Mesenchymal stem cell (in vitro differentiated cells and primary cell): ENCODE data around the gene GTPBP3.

ENCODE experiments used
- DNase-seq: peaks from one replicate; pipeline ENCODE4 v3.0.0-alpha.2; 2013
- H2AFZ ChIP-seq: one replicate; pipeline ENCODE4 v1.6.1; 2013; ENCODE audit warnings: low read depth, mild to moderate bottlenecking, control low read depth, inconsistent platforms, low read length, moderate library complexity
- H2AK5ac ChIP-seq: 2 replicates; pipeline ENCODE4 v1.6.1; 2013; ENCODE audit warnings: low read length, moderate library complexity, mild to moderate bottlenecking, inconsistent platforms; ENCODE audit not compliant: severe bottlenecking
- H2BK120ac ChIP-seq: one replicate; pipeline ENCODE4 v1.6.1; 2013; ENCODE audit warnings: low read depth, mild to moderate bottlenecking, inconsistent platforms, low read length, moderate library complexity
- H2BK12ac ChIP-seq, 2 experiments: one replicate each; pipeline ENCODE4 v1.6.1; 2013; ENCODE audit warnings: inconsistent platforms in 2 of 2, low read length in 2 of 2, mild to moderate bottlenecking in 2 of 2, moderate library complexity in 2 of 2, control low read depth in 1 of 2
- H2BK15ac ChIP-seq: one replicate; pipeline ENCODE4 v1.6.1; 2013; ENCODE audit warnings: mild to moderate bottlenecking, low read depth, inconsistent platforms; ENCODE audit not compliant: poor library complexity, severe bottlenecking
- H2BK5ac ChIP-seq: 2 replicates; pipeline ENCODE4 v1.6.1; 2013; ENCODE audit warnings: low read depth, mild to moderate bottlenecking, low read length, control low read depth, inconsistent platforms; ENCODE audit not compliant: poor library complexity, severe bottlenecking
- H3K14ac ChIP-seq, 2 experiments: one replicate each; pipeline ENCODE4 v1.6.1; 2013; ENCODE audit warnings: inconsistent platforms in 2 of 2, low read length in 2 of 2, control low read depth in 1 of 2, mild to moderate bottlenecking in 1 of 2, moderate library complexity in 1 of 2
- H3K18ac ChIP-seq, 2 experiments: one replicate each; pipeline ENCODE4 v1.6.1; 2013; ENCODE audit warnings: inconsistent platforms in 2 of 2, low read length in 2 of 2, control low read depth in 1 of 2, low read depth in 1 of 2, mild to moderate bottlenecking in 1 of 2
- H3K23ac ChIP-seq, 2 experiments: one replicate each; pipeline ENCODE4 v1.6.1; 2013; ENCODE audit warnings: inconsistent platforms in 2 of 2, low read length in 2 of 2, mild to moderate bottlenecking in 2 of 2, moderate library complexity in 2 of 2, control low read depth in 1 of 2
- H3K27ac ChIP-seq: 2 replicates; pipeline ENCODE4 v1.5.1; 2013; ENCODE audit warnings: mild to moderate bottlenecking, moderate library complexity, low read length, control low read depth, inconsistent platforms; ENCODE audit not compliant: poor library complexity, severe bottlenecking
- H3K27me3 ChIP-seq, 2 experiments: 2 replicates each; pipeline versions ENCODE4 v1.6.1 to v1.7.0; 2013; ENCODE audit warnings: low read length in 2 of 2, mild to moderate bottlenecking in 2 of 2, moderate library complexity in 2 of 2, control low read depth in 1 of 2, inconsistent platforms in 1 of 2; ENCODE audit not compliant: control insufficient read depth in 1 of 2, insufficient read depth in 1 of 2
- H3K36me3 ChIP-seq, 2 experiments: 2 replicates each; pipeline versions ENCODE4 v1.6.1 to v1.7.0; 2013; ENCODE audit warnings: low read length in 2 of 2, control low read depth in 1 of 2, inconsistent platforms in 1 of 2, low read depth in 1 of 2, mild to moderate bottlenecking in 1 of 2; ENCODE audit not compliant: insufficient read depth in 2 of 2, control insufficient read depth in 1 of 2
- H3K4ac ChIP-seq, 2 experiments: one replicate each; pipeline ENCODE4 v1.6.1; 2013; ENCODE audit warnings: inconsistent platforms in 2 of 2, low read length in 2 of 2, mild to moderate bottlenecking in 2 of 2, moderate library complexity in 2 of 2, control low read depth in 1 of 2, low read depth in 1 of 2
- H3K4me1 ChIP-seq: 2 replicates; pipeline ENCODE4 v1.6.1; 2013; ENCODE audit warnings: low read depth, low read length, control low read depth; ENCODE audit not compliant: control insufficient read depth, insufficient read depth
- H3K4me2 ChIP-seq: 2 replicates; pipeline ENCODE4 v1.6.1; 2013; ENCODE audit warnings: low read length, mild to moderate bottlenecking, inconsistent platforms; ENCODE audit not compliant: poor library complexity, severe bottlenecking
- H3K4me3 ChIP-seq, 2 experiments: 2 replicates each; pipeline versions ENCODE4 v1.5.1 to v1.7.0; 2013; ENCODE audit warnings: low read length in 2 of 2, mild to moderate bottlenecking in 2 of 2, control low read depth in 1 of 2, low read depth in 1 of 2; ENCODE audit not compliant: insufficient read depth in 1 of 2
- H3K79me1 ChIP-seq: replicated peaks from 2 replicates; pipeline ENCODE4 v1.6.1; 2013; ENCODE audit warnings: mild to moderate bottlenecking, control low read depth, low read length, inconsistent platforms; ENCODE audit not compliant: poor library complexity, severe bottlenecking
- H3K9ac ChIP-seq: 2 replicates; pipeline ENCODE4 v1.7.0; 2013; ENCODE audit warnings: mild to moderate bottlenecking, low read length, moderate library complexity
- H3K9me3 ChIP-seq: 2 replicates; pipeline ENCODE4 v1.7.0; 2013; ENCODE audit warnings: mild to moderate bottlenecking, low read length; ENCODE audit not compliant: control insufficient read depth
- H4K8ac ChIP-seq: one replicate; pipeline ENCODE4 v1.6.1; 2013; ENCODE audit warnings: inconsistent platforms, mild to moderate bottlenecking, low read length, moderate library complexity
- H4K91ac ChIP-seq: one replicate; pipeline ENCODE4 v1.6.1; 2013; ENCODE audit warnings: mild to moderate bottlenecking, low read length, inconsistent platforms
- WGBS: methylation state at CpG from one replicate; pipeline ENCODE4 v1.1.7; 2013; ENCODE audit warnings: mixed read lengths; 5-methylcytosine and 5-hydroxymethylcytosine counted together

The GTPBP3 gene

GRCh38 chr19:17300992-17301619, 36.2 kb upstream of the GTPBP3 start:
- Histone ChIP-seq H3K4me2 (no peak overlapping the region), H2AK5ac (no peak overlapping the region), H4K91ac (peak overlapping the region; percentile 83), H3K79me1 (peaks cover 28% of the 10 kb centered on the region), H3K9ac (no peak overlapping the region), H3K4me1 (peaks cover 30% of the 10 kb centered on the region), H3K9me3 (no peaks in the 10 kb centered on the region), H3K23ac (no peak overlapping the region), H2BK5ac (no peak overlapping the region), H3K4ac (no peak overlapping the region), H3K27ac (no peak overlapping the region), H2BK12ac (no peak overlapping the region), H3K18ac (no peak overlapping the region), H3K36me3 (peaks cover 3 to 40% of the 10 kb centered on the region in 2 experiments), H4K8ac (no peak overlapping the region), H3K14ac (no peak overlapping the region), H2BK15ac (no peak overlapping the region), H3K4me3 (no peak overlapping the region), H3K27me3 (no peaks in the 10 kb centered on the region), H2BK120ac (no peak overlapping the region), H2AFZ (no peak overlapping the region)
- DNase-seq = no peak
- whole genome bisulfite sequencing = 96% methylated on average over 51 of the region's 51 CpGs

GRCh38 chr19:17302391-17303166, 34.8 kb upstream of the GTPBP3 start:
- no peak overlapping the region for H2BK12ac ChIP-seq
- peak overlapping the region; percentile 44 to 92 for H3K14ac ChIP-seq
- peak overlapping the region; percentile 83 for H2BK120ac ChIP-seq
- DNase-seq = no peak
- H2AK5ac ChIP-seq = no peak overlapping the region
- peak overlapping the region; percentile 74 for H3K4me2 ChIP-seq
- WGBS = 47% methylated on average over 29 of the region's 29 CpGs
- H4K91ac ChIP-seq = peak overlapping the region; percentile 50
- no peak overlapping the region for H2BK5ac ChIP-seq
- H3K4me1 ChIP-seq = peaks cover 31% of the 10 kb centered on the region
- H2AFZ ChIP-seq = no peak overlapping the region
- H3K4me3 ChIP-seq = peak overlapping the region; percentile 73 to 77
- H3K9ac ChIP-seq = peak overlapping the region; percentile 77
- H3K4ac ChIP-seq = peak overlapping the region in 1 of 2 experiments; percentile 35
- H3K27me3 ChIP-seq = no peaks in the 10 kb centered on the region
- H3K27ac ChIP-seq = no peak overlapping the region
- peak overlapping the region; percentile 89 for H4K8ac ChIP-seq
- no peak overlapping the region for H3K23ac ChIP-seq
- H3K18ac ChIP-seq = peak overlapping the region; percentile 33 to 61
- peaks cover 3 to 35% of the 10 kb centered on the region in 2 experiments for H3K36me3 ChIP-seq
- no peaks in the 10 kb centered on the region for H3K9me3 ChIP-seq
- peaks cover 32% of the 10 kb centered on the region for H3K79me1 ChIP-seq
- H2BK15ac ChIP-seq = peak overlapping the region; percentile 67

GRCh38 chr19:17303167-17303939, 34.0 kb upstream of the GTPBP3 start, which contains the start of gene ABHD8:
Gene ABHD8 (minus strand): TSS chr19:17303425. CDS start chr19:17301616, 1,809 bp downstream.
- peaks cover 0 to 32% of the 10 kb centered on the region in 2 experiments for H3K36me3 ChIP-seq
- peak within 1 kb of the TSS; percentile 35 to 45 for H3K4ac ChIP-seq
- peak within 1 kb of the TSS; percentile 74 for H3K4me2 ChIP-seq
- WGBS = 3% methylated on average over 45 of the region's 52 CpGs
- peak; percentile 94 for DNase-seq
- H2BK120ac ChIP-seq = peak within 1 kb of the TSS; percentile 83
- H3K14ac ChIP-seq = peak within 1 kb of the TSS; percentile 44 to 92
- peak within 1 kb of the TSS; percentile 48 to 77 for H2BK12ac ChIP-seq
- no peak within 1 kb of the TSS for H2BK5ac ChIP-seq
- no peaks in the 10 kb centered on the region for H3K9me3 ChIP-seq
- H3K27ac ChIP-seq = no peak within 1 kb of the TSS
- peak within 1 kb of the TSS; percentile 69 to 91 for H3K18ac ChIP-seq
- no peak within 1 kb of the TSS for H3K23ac ChIP-seq
- H3K9ac ChIP-seq = peak within 1 kb of the TSS; percentile 77
- H4K91ac ChIP-seq = peak within 1 kb of the TSS; percentile 50
- peak within 1 kb of the TSS; percentile 95 for H4K8ac ChIP-seq
- H3K4me3 ChIP-seq = peak within 1 kb of the TSS; percentile 73 to 77
- H2AK5ac ChIP-seq = peak within 1 kb of the TSS; percentile 89
- H2BK15ac ChIP-seq = peak within 1 kb of the TSS; percentile 89
- no peaks in the 10 kb centered on the region for H3K27me3 ChIP-seq
- no peak within 1 kb of the TSS for H2AFZ ChIP-seq
- H3K79me1 ChIP-seq = peaks cover 35% of the 10 kb centered on the region
- H3K4me1 ChIP-seq = peaks cover 31% of the 10 kb centered on the region
